ENCODE results near the gene FEN1. TPM values are rescaled to one million over a fixed set of nuclear protein-coding genes. Genes with fewer than 3 reads are reported as not detected.

Gene FEN1
- total RNA-seq, 1 donor from 2014 or later, result 51.8 TPM

DNA sequence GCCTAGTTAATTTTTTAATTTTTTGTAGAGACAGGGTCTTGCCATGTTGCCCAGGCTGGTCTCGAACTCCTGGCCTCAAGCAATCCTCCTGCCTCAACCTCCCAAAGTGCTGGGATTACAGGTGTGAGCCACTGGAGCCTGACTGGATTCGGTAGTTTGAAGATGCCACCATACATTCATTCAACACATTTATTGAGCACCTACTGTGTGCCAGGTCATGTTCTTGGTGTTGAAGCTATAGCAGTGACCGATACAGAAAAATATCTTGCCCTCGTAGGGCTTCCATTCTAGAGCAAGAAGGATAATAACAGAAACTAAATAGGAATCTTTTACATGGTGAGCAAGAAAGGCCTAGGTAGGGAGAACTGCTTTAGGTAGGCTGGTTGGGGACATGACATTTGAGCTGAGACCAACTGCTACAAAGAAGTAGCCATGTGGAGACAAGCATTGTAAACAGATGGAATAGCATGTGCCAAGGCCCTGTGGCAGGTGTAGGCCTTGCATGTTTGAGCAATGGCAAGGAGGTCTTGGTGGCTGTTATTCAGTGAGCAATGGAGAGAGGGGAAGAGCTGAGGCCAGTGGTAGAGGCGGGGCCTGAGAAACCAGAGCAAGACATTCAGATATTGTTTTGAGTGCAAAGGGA lies 42.0 kb upstream of the FEN1 start:
- TF ChIP-seq EZH2phosphoT487 (IDR thresholded peaks at IDR 0.05) (no peak), CTCF (IDR thresholded peaks at IDR 0.05) (no peak)
- DNase-seq (ENCODE audit: low spot score), result no peak
- no peaks in the 10 kb centered on the region for H3K9me3 ChIP-seq (ENCODE audit: low read depth)
- peaks cover 33% of the 10 kb centered on the region for H3K27me3 ChIP-seq
- no peaks in the 10 kb centered on the region for H3K9me3 Mint-ChIP-seq
- peak overlapping the region; percentile 70 for H3K4me3 Mint-ChIP-seq
- H3K9ac ChIP-seq, result no peak overlapping the region
- H3K27me3 Mint-ChIP-seq (ENCODE audit: insufficient read depth, low read depth), result peaks cover 28% of the 10 kb centered on the region
- peaks cover 13% of the 10 kb centered on the region for H3F3A ChIP-seq (ENCODE audit: low read depth)
- H3K79me2 ChIP-seq (ENCODE audit: low read depth), result no peaks in the 10 kb centered on the region
- H3K27ac ChIP-seq, result no peak overlapping the region
- H3K4me2 ChIP-seq, result no peak overlapping the region
- no peaks in the 10 kb centered on the region for H3K36me3 ChIP-seq
- no peak overlapping the region for H2AFZ ChIP-seq (replicated peaks)
- H3K4me3 ChIP-seq, result no peak overlapping the region
- peaks cover 22% of the 10 kb centered on the region for H3K4me1 ChIP-seq
- H3K4me1 Mint-ChIP-seq, result peaks cover 51% of the 10 kb centered on the region
- no peaks in the 10 kb centered on the region for H3K36me3 Mint-ChIP-seq
- no peaks in the 10 kb centered on the region for H4K20me1 ChIP-seq (ENCODE audit: low read depth)
- H3K27ac Mint-ChIP-seq, result no peak overlapping the region

DNA sequence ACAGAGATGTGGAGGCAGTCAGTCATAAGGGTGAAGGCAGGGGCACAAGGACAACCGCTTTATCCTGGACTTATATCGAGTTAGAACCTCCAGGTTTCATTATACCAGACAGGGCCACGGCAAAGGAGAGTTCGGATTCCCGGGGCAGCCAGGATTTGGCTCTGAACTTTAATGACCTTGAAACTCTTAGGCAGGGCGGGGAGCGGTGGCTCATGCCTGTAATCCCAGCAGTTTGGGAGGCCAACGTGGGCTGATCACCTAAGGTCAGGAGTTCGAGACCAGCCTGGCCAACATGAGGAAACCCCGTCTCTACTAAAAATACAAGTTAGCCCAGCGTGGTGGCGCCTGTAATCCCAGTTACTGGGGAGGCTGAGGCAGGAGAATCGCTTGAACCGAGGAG lies 41.3 kb upstream of the FEN1 start:
- Histone ChIP-seq H3K9me3 (ENCODE audit: low read depth) (no peaks in the 10 kb centered on the region), H3K79me2 (ENCODE audit: low read depth) (no peaks in the 10 kb centered on the region), H3K4me1 (peaks cover 20% of the 10 kb centered on the region), H3K36me3 (no peaks in the 10 kb centered on the region), H3K27me3 (peaks cover 33% of the 10 kb centered on the region), H3F3A (ENCODE audit: low read depth) (peaks cover 13% of the 10 kb centered on the region), H2AFZ (replicated peaks) (no peak overlapping the region), H4K20me1 (ENCODE audit: low read depth) (no peaks in the 10 kb centered on the region), H3K4me2 (no peak overlapping the region), H3K27ac (no peak overlapping the region), H3K9ac (no peak overlapping the region), H3K4me3 (no peak overlapping the region)
- Mint-ChIP-seq H3K4me1 (peaks cover 48% of the 10 kb centered on the region), H3K4me3 (peak overlapping the region; percentile 70), H3K36me3 (no peaks in the 10 kb centered on the region), H3K27ac (no peak overlapping the region), H3K9me3 (no peaks in the 10 kb centered on the region), H3K27me3 (ENCODE audit: insufficient read depth, low read depth) (peaks cover 28% of the 10 kb centered on the region)
- TF ChIP-seq CTCF (IDR thresholded peaks at IDR 0.05) (no peak), EZH2 (IDR thresholded peaks at IDR 0.05) (no peak), EZH2phosphoT487 (IDR thresholded peaks at IDR 0.05) (no peak)
- no peak for DNase-seq (ENCODE audit: low spot score)

GRCh38 chr11:61752117-61752924 lies 40.4 kb upstream of the FEN1 start, which contains the start of gene MYRF:
TSS of gene MYRF (plus strand) at chr11:61752636. CDS start at chr11:61752745, 109 bp downstream.
- Histone ChIP-seq H3K36me3 (no peaks in the 10 kb centered on the region), H3F3A (ENCODE audit: low read depth) (peaks cover 13% of the 10 kb centered on the region), H2AFZ (replicated peaks) (peak within 1 kb of the TSS; percentile 82), H3K9me3 (ENCODE audit: low read depth) (no peaks in the 10 kb centered on the region), H3K27me3 (peaks cover 33% of the 10 kb centered on the region), H3K9ac (no peak within 1 kb of the TSS), H3K4me1 (peaks cover 20% of the 10 kb centered on the region), H3K79me2 (ENCODE audit: low read depth) (no peaks in the 10 kb centered on the region), H4K20me1 (ENCODE audit: low read depth) (no peaks in the 10 kb centered on the region), H3K4me3 (peak within 1 kb of the TSS; percentile 59), H3K27ac (no peak within 1 kb of the TSS), H3K4me2 (peak within 1 kb of the TSS; percentile 89)
- TF ChIP-seq CTCF (IDR thresholded peaks at IDR 0.05) (peak; percentile 57), EZH2 (IDR thresholded peaks at IDR 0.05) (peak; percentile 21), EZH2phosphoT487 (IDR thresholded peaks at IDR 0.05) (no peak)
- peak; percentile 88 for DNase-seq (ENCODE audit: low spot score)
- peak within 1 kb of the TSS; percentile 85 for H3K4me3 Mint-ChIP-seq
- peak within 1 kb of the TSS; percentile 63 for H3K27ac Mint-ChIP-seq
- no peaks in the 10 kb centered on the region for H3K36me3 Mint-ChIP-seq
- H3K4me1 Mint-ChIP-seq, result peaks cover 44% of the 10 kb centered on the region
- no peaks in the 10 kb centered on the region for H3K9me3 Mint-ChIP-seq
- peaks cover 27% of the 10 kb centered on the region for H3K27me3 Mint-ChIP-seq (ENCODE audit: insufficient read depth, low read depth)

All from neural progenitor cell (in vitro differentiated cells).